ENCODE results near the gene XPR1.

- TF ChIP-seq POLR2AphosphoS5 (IDR thresholded peaks at IDR 0.05; ENCODE audit: low read depth, low read length) (no peak), SIN3A (IDR thresholded peaks at IDR 0.05; ENCODE audit: borderline replicate concordance, insufficient read depth, low read depth, low read length) (no peak)
These were observed 264.3 kb downstream of the XPR1 start for GRCh38 chr1:180896161-180896560.
